Measurements from ENCODE around the gene TPRG1.

Gene TPRG1

GRCh38 chr3:189286188-189286587, 114.4 kb downstream of the TPRG1 start:
- DNase-seq: no peak

- DNase-seq: no peak
Measured at GRCh38 chr3:189286916-189287315, 115.1 kb downstream of the TPRG1 start.

DNA sequence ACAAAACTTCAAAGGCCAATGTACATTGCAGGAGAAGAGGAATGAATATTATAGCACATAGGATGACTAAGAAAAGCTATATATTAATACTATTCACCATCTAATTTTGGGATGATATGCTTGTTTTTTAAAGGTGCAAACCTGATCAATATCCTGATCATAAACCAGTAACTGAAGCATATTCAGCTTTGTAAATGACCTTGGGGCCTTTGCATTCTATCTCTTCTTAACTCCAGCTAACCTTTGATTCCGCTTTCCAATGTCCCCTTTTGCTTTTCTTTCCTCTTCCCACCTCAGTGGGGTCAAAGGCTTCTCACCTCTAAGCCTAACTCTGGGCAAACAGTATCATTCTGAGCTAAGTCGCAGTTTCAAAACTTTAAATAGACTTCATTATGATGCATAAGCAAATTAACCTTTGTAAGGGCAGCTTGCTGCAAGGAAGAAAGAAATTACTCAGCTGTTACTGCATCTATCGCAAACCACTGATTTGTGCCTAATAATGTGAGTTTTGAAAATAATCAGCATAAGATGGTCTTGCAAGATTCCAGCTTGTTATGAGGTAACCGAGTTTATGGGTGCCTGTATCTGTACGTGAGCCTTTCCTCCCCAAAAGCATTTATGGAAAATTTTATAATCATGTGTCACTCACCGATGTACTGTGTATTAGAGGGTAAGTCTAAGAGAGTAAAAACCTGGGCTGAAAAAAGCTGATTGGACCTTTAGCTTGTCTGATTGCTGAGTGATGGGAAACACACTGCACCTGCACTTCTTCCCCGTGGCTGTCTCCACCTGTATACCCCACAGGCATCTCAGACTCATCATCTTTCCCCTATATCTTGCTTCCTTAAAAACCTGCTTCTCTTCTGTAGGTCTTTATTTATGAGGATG, 116.8 kb downstream of the TPRG1 start:
- DNase-seq: no peak

GRCh38 chr3:189289251-189289650, 117.5 kb downstream of the TPRG1 start:
- DNase-seq: no peak

DNA sequence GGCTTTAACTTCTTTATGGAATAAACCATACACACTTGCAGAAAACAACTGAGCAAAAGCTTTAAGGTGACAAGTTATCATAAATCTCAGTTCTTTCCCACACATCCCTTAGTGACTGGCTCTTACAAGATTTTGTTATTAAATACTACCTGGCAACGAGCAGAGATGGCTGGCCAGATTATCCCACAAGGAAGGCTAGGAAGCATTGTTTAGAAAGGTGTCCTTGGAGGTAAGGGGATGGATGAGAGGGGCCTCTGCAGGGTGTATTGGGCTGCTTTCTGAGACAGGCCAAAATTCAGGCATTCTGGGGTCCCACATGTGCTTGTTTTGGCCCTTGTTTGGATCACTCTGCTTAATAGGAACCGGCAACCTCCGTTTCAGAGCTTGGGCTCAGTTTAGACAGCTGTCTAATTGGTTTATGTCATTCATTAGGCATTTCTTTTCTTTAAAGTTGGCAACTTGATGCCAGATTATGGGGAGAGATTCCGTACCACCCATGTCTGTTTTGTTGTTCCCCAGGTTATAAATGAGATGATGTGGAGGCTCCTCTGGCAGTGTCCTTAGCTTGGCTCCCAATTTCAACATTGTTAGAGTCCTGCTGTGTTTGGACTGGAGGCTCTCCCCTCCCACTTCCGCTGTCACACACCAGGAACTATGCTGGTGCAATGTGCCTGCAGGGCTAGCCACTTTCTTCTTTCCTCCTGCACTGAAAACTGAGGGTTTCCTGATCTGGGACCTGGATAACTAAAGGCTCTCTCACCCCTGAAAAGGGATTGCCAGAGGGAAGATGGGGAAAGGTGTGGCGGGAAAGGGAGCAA, 121.1 kb downstream of the TPRG1 start:
- DNase-seq: peak; percentile 31 to 63

GRCh38 chr3:189294649-189295048, 122.9 kb downstream of the TPRG1 start:
- no peak for DNase-seq

- DNase-seq: no peak
Measured at GRCh38 chr3:189295089-189295488, 123.3 kb downstream of the TPRG1 start.

DNA sequence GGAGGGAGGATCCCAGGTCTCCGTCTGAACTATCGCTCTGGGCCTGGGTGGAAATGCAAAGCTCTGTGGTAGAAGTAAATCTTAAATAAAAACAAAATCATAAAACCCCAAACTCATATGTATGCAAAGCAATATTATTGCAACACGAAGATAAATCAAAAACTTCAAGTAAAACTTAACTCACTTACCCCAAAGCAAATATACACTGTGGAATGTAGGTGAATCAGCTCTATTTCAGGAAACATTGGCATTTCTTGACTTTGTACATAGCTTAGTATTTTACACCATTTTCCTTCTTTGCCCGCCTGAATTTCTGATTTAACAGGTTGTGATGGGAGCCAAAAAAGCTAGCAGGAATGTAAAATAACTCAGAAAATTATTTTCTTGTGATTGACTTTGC, 126.2 kb downstream of the TPRG1 start:
- DNase-seq: no peak

GRCh38 chr3:189298469-189299375, 127.0 kb downstream of the TPRG1 start:
- DNase-seq: no peak

- no peak for DNase-seq
Measured at GRCh38 chr3:189300345-189300744, 128.6 kb downstream of the TPRG1 start.

GRCh38 chr3:189301479-189301878, 129.7 kb downstream of the TPRG1 start:
- no peak for DNase-seq

GRCh38 chr3:189303584-189303983, 131.8 kb downstream of the TPRG1 start:
- no peak for DNase-seq

DNA sequence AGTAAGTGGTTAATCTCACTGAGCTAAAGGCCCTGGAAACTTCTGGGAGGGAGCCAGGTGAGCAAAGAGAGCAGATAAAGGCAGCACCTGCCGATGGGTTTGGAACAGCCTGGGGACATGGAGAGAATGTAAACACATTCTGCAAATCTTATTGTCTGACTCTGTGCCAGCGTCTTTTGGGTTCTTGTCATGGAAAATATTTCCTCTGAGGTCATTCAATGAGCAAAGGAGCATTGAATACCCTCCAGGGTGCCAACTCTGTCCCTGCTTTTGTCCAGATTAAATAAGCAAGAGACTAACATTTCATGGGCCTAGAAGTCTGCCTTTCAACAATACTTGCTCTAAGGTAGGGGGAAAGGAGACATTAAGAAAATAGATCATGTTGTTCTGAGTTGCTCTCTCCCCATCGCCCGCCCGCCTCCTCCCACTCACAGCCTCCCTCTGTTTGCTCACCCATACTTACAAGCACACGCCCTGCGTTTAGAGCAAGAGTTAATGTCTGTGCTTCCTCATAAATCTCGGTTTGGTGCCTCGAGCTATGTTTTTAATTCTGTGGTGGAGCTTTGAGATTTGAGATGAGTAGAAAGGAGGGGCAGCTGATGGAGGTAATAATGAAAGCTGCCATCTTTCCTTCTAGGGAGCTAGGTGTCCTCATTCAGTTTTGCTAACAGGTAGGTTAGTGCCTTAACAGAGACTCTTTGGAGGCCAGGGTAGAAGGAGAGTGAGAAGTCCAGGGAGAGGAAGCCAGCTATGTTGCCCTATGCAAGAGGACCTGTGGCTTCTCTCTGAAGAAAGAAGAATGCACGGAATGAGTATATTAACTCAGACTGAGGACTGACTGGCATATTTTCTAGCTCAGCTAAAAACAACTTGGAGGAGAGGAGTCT, 132.9 kb downstream of the TPRG1 start:
- peak; percentile 59 to 81 for DNase-seq

DNA sequence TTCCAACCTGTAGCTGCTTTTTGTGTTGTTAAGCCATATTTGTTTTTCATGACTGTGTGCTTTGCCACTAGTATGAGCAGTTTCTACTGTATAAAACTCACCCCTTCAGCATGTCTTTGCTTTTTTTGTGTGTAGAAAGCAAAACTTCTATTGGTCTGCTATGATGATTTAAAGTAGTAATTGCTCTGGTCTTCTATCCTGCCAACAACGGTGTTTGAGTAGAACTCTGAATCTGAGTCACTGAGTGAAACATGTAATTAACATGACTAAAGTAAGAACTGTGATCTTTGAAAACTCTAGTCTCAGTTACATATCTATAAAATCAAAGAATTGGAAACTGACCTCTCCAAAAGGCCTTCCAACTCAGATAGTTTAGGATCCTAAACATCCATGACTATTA, 133.6 kb downstream of the TPRG1 start:
- DNase-seq: no peak

GRCh38 chr3:189307963-189308362, 136.2 kb downstream of the TPRG1 start:
- DNase-seq: no peak

- no peak for DNase-seq
Measured at GRCh38 chr3:189308608-189309007, 136.8 kb downstream of the TPRG1 start.

DNA sequence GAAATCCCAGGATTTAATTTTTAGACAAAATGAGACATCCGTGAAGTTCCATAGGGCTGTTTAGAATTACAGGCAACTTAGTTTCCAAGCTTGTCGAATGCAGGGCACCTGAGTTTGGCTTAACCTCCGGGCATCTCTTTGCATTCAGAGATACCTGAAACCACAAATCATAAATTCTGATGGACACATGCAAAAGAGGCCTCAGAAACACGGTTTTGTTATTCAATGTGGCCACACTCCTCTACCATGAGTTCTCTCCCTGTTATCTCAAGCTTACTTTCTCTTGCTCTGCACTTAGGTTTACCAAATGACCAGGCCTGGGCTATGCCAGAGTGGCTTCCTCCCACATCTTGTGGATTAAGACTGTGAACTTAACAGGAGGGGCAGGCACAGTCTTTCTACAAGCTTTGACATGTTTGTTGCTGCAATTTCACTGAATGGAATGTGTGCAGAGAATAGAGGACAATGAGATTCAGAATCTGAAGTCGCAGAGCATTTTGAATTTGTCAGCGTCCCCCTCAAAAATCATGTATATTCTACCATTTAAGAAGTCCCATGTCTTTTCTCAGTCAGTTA, 137.7 kb downstream of the TPRG1 start:
- no peak for DNase-seq

DNA sequence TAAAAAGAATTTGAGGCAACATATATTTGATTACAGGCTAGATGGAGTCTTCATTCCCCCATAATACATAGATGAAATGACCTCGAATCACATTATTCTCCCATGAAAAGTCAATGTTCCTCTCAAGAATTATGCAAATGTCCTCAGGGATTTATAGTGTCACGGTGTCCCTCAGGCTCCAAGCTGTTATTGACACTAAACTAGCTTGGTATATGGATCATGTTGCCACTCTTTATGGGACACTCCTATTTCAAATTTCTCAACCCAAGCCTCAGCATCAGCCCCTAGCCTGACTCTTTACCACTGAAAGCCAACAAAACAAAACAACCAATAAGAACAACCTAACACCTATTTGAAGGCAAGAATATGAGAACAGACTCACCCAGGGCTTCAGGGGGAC, 139.8 kb downstream of the TPRG1 start:
- DNase-seq: no peak

DNA sequence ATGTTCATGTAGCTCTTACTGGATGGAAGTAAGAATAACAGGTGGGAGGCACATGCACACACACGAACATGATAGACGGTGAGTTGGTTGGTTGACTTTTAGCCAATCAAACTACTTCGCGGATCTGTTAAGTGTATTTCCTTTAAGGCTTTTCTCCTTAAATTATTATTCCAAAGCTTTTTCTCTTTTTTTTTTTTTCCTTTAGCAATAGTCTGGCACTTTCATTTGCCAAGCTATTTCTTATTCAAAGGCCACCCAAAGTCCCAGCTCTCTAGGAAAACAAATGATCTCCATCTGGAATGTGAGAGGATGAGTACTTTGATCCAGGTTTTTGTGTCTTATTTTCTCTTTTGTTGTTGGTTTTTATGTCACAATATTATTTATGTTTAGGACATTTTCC, 141.1 kb downstream of the TPRG1 start:
- DNase-seq: no peak

DNA sequence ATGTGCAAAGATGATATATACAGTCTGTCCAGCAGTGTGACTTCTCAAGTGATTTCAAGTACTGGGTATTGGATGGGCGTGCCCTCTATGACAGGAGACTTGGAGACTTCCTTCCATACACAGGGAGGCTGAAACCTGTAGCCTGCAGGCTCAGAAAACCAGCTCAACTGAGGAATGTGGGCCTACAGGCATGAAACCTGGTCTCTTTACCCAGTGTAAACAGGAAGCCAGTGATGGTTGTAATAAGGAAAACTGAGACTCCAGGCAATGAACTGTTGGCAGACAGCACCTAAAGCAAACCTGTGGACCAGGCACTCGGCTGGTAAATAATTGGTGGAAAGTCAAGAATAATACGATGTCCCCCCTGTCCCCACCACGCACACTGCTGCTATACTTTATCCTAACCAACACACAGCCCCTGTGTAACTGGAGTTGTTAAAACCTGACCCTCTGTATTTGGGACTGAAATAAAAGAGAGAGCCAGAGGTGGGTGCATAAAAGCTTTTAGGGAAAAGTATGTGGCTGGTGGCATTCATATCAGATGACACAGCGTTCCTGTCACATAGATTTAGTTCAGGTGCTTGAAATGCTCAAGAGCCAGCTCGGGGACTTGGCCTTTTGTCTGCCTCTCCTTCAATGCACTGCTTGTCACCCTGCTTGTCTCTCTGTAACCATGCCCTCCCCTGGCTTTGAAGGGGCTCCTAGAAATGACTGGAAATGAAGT, 144.7 kb downstream of the TPRG1 start:
- DNase-seq: no peak

GRCh38 chr3:189317911-189318310, 146.1 kb downstream of the TPRG1 start:
- DNase-seq: no peak
